GM03348 (cell line): ENCODE data around the gene MEIKIN.

Experiments
- DNase-seq: peaks from one replicate; pipeline ENCODE4 v3.0.0; 2012; ENCODE audit warnings: low spot score

The MEIKIN gene

GRCh38 chr5:131945551-131946168 is at the start of gene MEIKIN:
Gene MEIKIN, minus strand, starts transcription at chr5:131945663. Its CDS starts 158 bp downstream, at chr5:131945505.
- no peak for DNase-seq

GRCh38 chr5:131994533-131995226 is 49.2 kb upstream of the MEIKIN start:
- DNase-seq: no peak

GRCh38 chr5:131994090-131994489 is 48.6 kb upstream of the MEIKIN start:
- no peak for DNase-seq

- DNase-seq: no peak
These were observed 48.2 kb upstream of the MEIKIN start for GRCh38 chr5:131993676-131994075.

- DNase-seq: no peak
These were observed 46.9 kb upstream of the MEIKIN start for GRCh38 chr5:131992370-131992769.

- no peak for DNase-seq
These were observed 46.3 kb upstream of the MEIKIN start for GRCh38 chr5:131991593-131992324.

GRCh38 chr5:131990716-131991115 is 45.3 kb upstream of the MEIKIN start:
- no peak for DNase-seq

GRCh38 chr5:131988601-131989000 is 43.1 kb upstream of the MEIKIN start:
- DNase-seq: no peak

- DNase-seq: no peak
These were observed 41.8 kb upstream of the MEIKIN start for GRCh38 chr5:131987251-131987650.

- no peak for DNase-seq
These were observed 40.9 kb upstream of the MEIKIN start for GRCh38 chr5:131986161-131986912.

GRCh38 chr5:131984956-131985665 is 39.6 kb upstream of the MEIKIN start:
- DNase-seq: no peak

- no peak for DNase-seq
These were observed 37.8 kb upstream of the MEIKIN start for GRCh38 chr5:131983244-131983771.

- DNase-seq: no peak
These were observed 36.1 kb upstream of the MEIKIN start for GRCh38 chr5:131981516-131981915.

GRCh38 chr5:131980696-131981095 is 35.2 kb upstream of the MEIKIN start:
- DNase-seq: no peak

GRCh38 chr5:131979816-131980215 is 34.4 kb upstream of the MEIKIN start:
- DNase-seq: no peak

- DNase-seq: no peak
These were observed 31.7 kb upstream of the MEIKIN start for GRCh38 chr5:131977212-131977604.

GRCh38 chr5:131976414-131977211 is 31.1 kb upstream of the MEIKIN start:
- no peak for DNase-seq

- no peak for DNase-seq
These were observed 29.7 kb upstream of the MEIKIN start for GRCh38 chr5:131974956-131975726.

- DNase-seq: no peak
These were observed 29.1 kb upstream of the MEIKIN start for GRCh38 chr5:131974622-131974955.

- DNase-seq: no peak
These were observed 28.6 kb upstream of the MEIKIN start for GRCh38 chr5:131974016-131974415.
